NCI-H69 (cell line): ENCODE measurements around the gene MPIG6B.

ENCODE experiments used
- DNase-seq: peaks from one replicate; lab custom pipeline; 2025; lab: John Stamatoyannopoulos, UW

MPIG6B gene

GRCh38 chr6:31767096-31767645 is 44.0 kb downstream of the MPIG6B start:
- DNase-seq = no peak

- DNase-seq = no peak
These were observed 45.4 kb downstream of the MPIG6B start for GRCh38 chr6:31768363-31769257.

GRCh38 chr6:31769684-31770371 is 46.7 kb downstream of the MPIG6B start:
- DNase-seq = peak; percentile 82

GRCh38 chr6:31770860-31771259 is 47.7 kb downstream of the MPIG6B start:
- no peak for DNase-seq

GRCh38 chr6:31771992-31772358 is 48.8 kb downstream of the MPIG6B start:
- no peak for DNase-seq

- DNase-seq = no peak
These were observed 52.0 kb downstream of the MPIG6B start for GRCh38 chr6:31775184-31775583.

GRCh38 chr6:31775633-31776484 is 52.7 kb downstream of the MPIG6B start:
- no peak for DNase-seq
